Mesendoderm (in vitro differentiated cells): ENCODE data around the gene IFI6.
"Not testable (repeated sequence)": the region's sequence is repeated elsewhere in the genome, so short reads cannot be mapped to it uniquely, and the experiment has no call there.

ENCODE experiments used
- DNase-seq: peaks from one replicate; pipeline ENCODE4 v3.0.0; 2013
- H2AK5ac ChIP-seq: 2 replicates; pipeline ENCODE4 v1.6.1; 2013; ENCODE audit warnings: low read length, inconsistent platforms
- H2BK120ac ChIP-seq: 2 replicates; pipeline ENCODE4 v1.6.1; 2013; ENCODE audit warnings: low read depth, mild to moderate bottlenecking, low read length, moderate library complexity, mixed read lengths
- H2BK15ac ChIP-seq: replicated peaks from 2 replicates; pipeline ENCODE4 v1.6.1; 2013; ENCODE audit warnings: low read depth, mild to moderate bottlenecking, moderate library complexity
- H2BK5ac ChIP-seq: 2 replicates; pipeline ENCODE4 v1.6.1; 2013; ENCODE audit warnings: low read length, inconsistent platforms
- H3K18ac ChIP-seq: 2 replicates; pipeline ENCODE4 v1.6.1; 2013; ENCODE audit warnings: mild to moderate bottlenecking, low read length, mixed read lengths
- H3K23ac ChIP-seq: one replicate; pipeline ENCODE4 v1.6.1; 2013; ENCODE audit warnings: low read length
- H3K27ac ChIP-seq: 2 replicates; pipeline ENCODE4 v1.5.1; 2013; ENCODE audit warnings: low read depth, mild to moderate bottlenecking, inconsistent platforms, low read length, moderate library complexity
- H3K27me3 ChIP-seq: 2 replicates; pipeline ENCODE4 v1.6.1; 2013; ENCODE audit warnings: low read length, control low read depth, mild to moderate bottlenecking, inconsistent platforms; ENCODE audit not compliant: insufficient read depth, poor library complexity
- H3K36me3 ChIP-seq: 2 replicates; pipeline ENCODE4 v1.6.1; 2013; ENCODE audit warnings: low read length, inconsistent platforms; ENCODE audit not compliant: control insufficient read depth, insufficient read depth
- H3K4ac ChIP-seq: one replicate; pipeline ENCODE4 v1.6.1; 2013; ENCODE audit warnings: low read depth, mild to moderate bottlenecking, low read length, moderate library complexity
- H3K4me1 ChIP-seq: 2 replicates; pipeline ENCODE4 v1.6.1; 2013; ENCODE audit warnings: low read depth, low read length, inconsistent platforms; ENCODE audit not compliant: control insufficient read depth
- H3K4me2 ChIP-seq: 2 replicates; pipeline ENCODE4 v1.6.1; 2013; ENCODE audit warnings: low read length
- H3K4me3 ChIP-seq: 2 replicates; pipeline ENCODE4 v1.5.1; 2013; ENCODE audit warnings: mild to moderate bottlenecking, low read length
- H3K56ac ChIP-seq: one replicate; pipeline ENCODE4 v1.6.1; 2013; ENCODE audit warnings: low read length
- H3K79me1 ChIP-seq: 2 replicates; pipeline ENCODE4 v1.6.1; 2013; ENCODE audit warnings: low read length, inconsistent platforms
- H3K79me2 ChIP-seq: 2 replicates; pipeline ENCODE4 v1.6.1; 2013; ENCODE audit warnings: mild to moderate bottlenecking, low read length; ENCODE audit not compliant: control insufficient read depth, insufficient read depth
- H3K9ac ChIP-seq: 2 replicates; pipeline ENCODE4 v1.6.1; 2013; ENCODE audit warnings: low read length, inconsistent platforms
- H4K5ac ChIP-seq: one replicate; pipeline ENCODE4 v1.6.1; 2013; ENCODE audit warnings: low read length
- H4K8ac ChIP-seq: one replicate; pipeline ENCODE4 v1.6.1; 2013; ENCODE audit warnings: low read depth, mild to moderate bottlenecking, control low read depth, low read length, moderate library complexity
- WGBS: extraction: QIAGEN DNeasy Blood & Tissue Kit; methylation state at CpG from one replicate; pipeline ENCODE4 v1.1.7; 2013; ENCODE audit warnings: low lambda C conversion rate, missing lambda C conversion rate; ENCODE audit not compliant: insufficient coverage; ENCODE audit errors: extremely low coverage; 5-methylcytosine and 5-hydroxymethylcytosine counted together

Gene IFI6

DNA sequence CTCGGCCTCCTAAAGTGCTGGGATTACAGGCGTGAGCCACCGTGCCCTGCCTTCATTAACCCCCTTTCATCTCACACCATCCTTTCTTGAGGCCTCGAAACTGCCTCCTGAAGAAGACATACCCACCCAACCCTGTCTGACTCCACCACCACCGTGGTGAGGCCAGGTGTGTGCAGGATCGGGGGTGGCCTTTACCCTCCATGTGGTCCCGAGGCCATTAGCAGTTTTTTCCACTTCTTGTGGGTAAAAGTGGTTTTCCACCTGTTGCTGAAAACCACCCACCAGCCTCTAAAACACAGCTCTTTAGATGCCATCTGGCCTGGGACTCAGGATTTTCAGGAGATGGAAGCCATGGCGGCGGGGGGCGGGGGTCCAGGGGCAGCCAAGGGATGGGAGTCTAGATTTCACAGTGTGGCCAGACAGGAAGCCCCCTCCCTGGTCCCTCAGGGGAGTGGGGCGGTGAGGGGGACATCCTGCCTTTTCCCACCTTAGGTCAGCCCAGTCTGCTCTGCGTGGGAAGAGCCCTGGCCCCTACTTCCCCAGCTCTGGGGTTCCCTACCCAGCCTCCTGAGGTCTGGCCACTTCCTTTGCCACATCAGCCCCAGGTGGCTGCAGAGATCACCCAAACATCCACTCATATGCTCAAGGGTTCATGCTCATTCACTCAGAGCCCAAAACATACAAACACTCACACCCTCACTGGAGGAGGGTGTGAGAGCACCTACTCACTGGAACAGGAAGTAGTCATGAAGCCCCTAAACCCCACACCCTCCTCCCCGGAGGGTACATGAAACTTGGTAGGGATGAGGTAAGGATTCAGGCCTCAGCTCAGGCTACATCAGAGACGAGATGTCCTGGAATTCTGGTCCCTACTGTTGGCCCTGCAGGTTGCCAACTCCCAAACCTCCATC is 39.4 kb downstream of the IFI6 start:
- no CpG with 5 or more reads among the region's 14 CpGs for WGBS
- no peak overlapping the region for H2BK15ac ChIP-seq
- no peaks in the 10 kb centered on the region for H3K79me1 ChIP-seq
- no peak for DNase-seq
- H2BK120ac ChIP-seq: no peak overlapping the region
- no peak overlapping the region for H4K8ac ChIP-seq
- no peak overlapping the region for H3K9ac ChIP-seq
- no peak overlapping the region for H3K23ac ChIP-seq
- no peak overlapping the region for H4K5ac ChIP-seq
- H3K27me3 ChIP-seq: peaks cover 18% of the 10 kb centered on the region
- H3K4ac ChIP-seq: no peak overlapping the region
- H3K79me2 ChIP-seq: no peaks in the 10 kb centered on the region
- H3K4me2 ChIP-seq: no peak overlapping the region
- H3K27ac ChIP-seq: no peak overlapping the region
- H2AK5ac ChIP-seq: no peak overlapping the region
- no peaks in the 10 kb centered on the region for H3K4me1 ChIP-seq
- H3K4me3 ChIP-seq: no peak overlapping the region
- no peak overlapping the region for H2BK5ac ChIP-seq
- no peaks in the 10 kb centered on the region for H3K36me3 ChIP-seq
- H3K56ac ChIP-seq: no peak overlapping the region
- no peak overlapping the region for H3K18ac ChIP-seq

DNA sequence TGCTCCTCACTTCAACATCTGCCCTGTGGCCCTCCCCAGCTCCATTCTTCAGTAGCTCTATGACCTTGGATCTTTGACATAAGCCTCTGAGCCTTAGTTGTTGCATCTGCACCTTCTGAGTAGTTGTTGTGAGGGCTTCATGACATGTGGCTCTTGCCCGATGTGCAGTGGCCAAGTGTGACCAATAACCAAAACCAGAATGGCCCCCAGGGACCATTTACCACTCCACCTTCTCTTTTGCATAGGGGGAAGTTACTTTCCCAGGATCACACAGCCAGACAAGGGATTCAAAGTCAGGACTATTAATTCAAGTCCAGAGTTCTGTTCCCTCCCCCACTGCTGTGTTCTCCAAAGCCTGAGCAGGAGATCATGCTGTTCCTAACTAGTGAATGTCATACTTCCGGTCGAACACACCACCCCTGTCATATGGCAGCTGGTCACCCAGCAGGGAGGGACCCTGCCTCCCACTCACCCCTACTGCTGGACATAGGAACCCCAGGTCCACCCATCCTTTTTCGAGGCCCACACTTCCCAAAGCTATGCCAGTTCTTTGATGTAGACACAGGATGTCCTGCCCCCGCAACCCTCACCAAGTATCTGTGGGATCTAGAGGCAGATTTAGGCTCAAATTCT is 41.0 kb downstream of the IFI6 start:
- no peak for DNase-seq
- no peak overlapping the region for H3K4me2 ChIP-seq
- H3K79me1 ChIP-seq: no peaks in the 10 kb centered on the region
- H3K79me2 ChIP-seq: no peaks in the 10 kb centered on the region
- no peak overlapping the region for H3K9ac ChIP-seq
- H2BK15ac ChIP-seq: no peak overlapping the region
- no peak overlapping the region for H3K27ac ChIP-seq
- H3K36me3 ChIP-seq: no peaks in the 10 kb centered on the region
- H4K8ac ChIP-seq: no peak overlapping the region
- H4K5ac ChIP-seq: no peak overlapping the region
- no peak overlapping the region for H3K56ac ChIP-seq
- peaks cover 18% of the 10 kb centered on the region for H3K27me3 ChIP-seq
- no peak overlapping the region for H2AK5ac ChIP-seq
- no peak overlapping the region for H2BK120ac ChIP-seq
- H2BK5ac ChIP-seq: no peak overlapping the region
- no peak overlapping the region for H3K4me3 ChIP-seq
- H3K23ac ChIP-seq: no peak overlapping the region
- no peak overlapping the region for H3K18ac ChIP-seq
- H3K4me1 ChIP-seq: no peaks in the 10 kb centered on the region
- WGBS: no CpG with 5 or more reads among the region's 5 CpGs
- no peak overlapping the region for H3K4ac ChIP-seq

DNA sequence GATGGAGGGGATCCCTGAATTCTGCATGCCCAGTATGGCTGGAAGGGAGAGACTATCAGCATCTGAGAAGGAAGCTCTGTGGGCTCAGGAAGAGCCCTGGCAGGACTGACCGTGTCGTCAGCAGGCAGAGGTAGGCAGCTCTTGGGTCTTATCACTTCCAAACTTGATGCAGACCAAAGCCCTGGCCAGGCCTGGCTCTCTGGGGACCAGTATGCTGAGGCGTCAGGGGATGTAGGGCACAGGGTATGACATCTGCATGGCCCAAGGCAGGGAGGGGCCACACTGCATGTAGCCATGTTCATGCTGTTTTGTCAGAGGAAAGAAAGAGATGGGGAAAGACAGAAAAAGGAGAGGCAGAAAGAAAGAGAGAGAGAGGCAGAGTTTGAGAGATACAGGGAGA is 43.3 kb downstream of the IFI6 start:
- H4K8ac ChIP-seq: no peak overlapping the region
- no peaks in the 10 kb centered on the region for H3K79me2 ChIP-seq
- no peak overlapping the region for H3K9ac ChIP-seq
- no peak overlapping the region for H3K56ac ChIP-seq
- H2BK15ac ChIP-seq: no peak overlapping the region
- no peak overlapping the region for H2BK5ac ChIP-seq
- no peak overlapping the region for H3K4ac ChIP-seq
- no peak overlapping the region for H3K27ac ChIP-seq
- peaks cover 3% of the 10 kb centered on the region for H3K27me3 ChIP-seq
- H2BK120ac ChIP-seq: no peak overlapping the region
- H3K4me2 ChIP-seq: no peak overlapping the region
- no peak overlapping the region for H4K5ac ChIP-seq
- H2AK5ac ChIP-seq: no peak overlapping the region
- no peak overlapping the region for H3K23ac ChIP-seq
- H3K36me3 ChIP-seq: no peaks in the 10 kb centered on the region
- H3K4me3 ChIP-seq: no peak overlapping the region
- no peak overlapping the region for H3K18ac ChIP-seq
- DNase-seq: no peak
- no peaks in the 10 kb centered on the region for H3K4me1 ChIP-seq
- WGBS: no CpG with 5 or more reads among the region's 3 CpGs
- no peaks in the 10 kb centered on the region for H3K79me1 ChIP-seq

GRCh38 chr1:27627733-27628132 is 44.3 kb downstream of the IFI6 start:
- H2BK15ac ChIP-seq, H3K9ac ChIP-seq, H3K79me1 ChIP-seq, H4K5ac ChIP-seq, H3K27ac ChIP-seq, H3K18ac ChIP-seq, H3K27me3 ChIP-seq, H3K4me1 ChIP-seq, H2BK120ac ChIP-seq, H2BK5ac ChIP-seq, H3K79me2 ChIP-seq, DNase-seq, H3K56ac ChIP-seq, H3K4me3 ChIP-seq, H3K4ac ChIP-seq, H2AK5ac ChIP-seq, H3K36me3 ChIP-seq, H3K4me2 ChIP-seq, H4K8ac ChIP-seq, H3K23ac ChIP-seq: not testable (repeated sequence)
- WGBS: no CpG with 5 or more reads among the region's 4 CpGs

DNA sequence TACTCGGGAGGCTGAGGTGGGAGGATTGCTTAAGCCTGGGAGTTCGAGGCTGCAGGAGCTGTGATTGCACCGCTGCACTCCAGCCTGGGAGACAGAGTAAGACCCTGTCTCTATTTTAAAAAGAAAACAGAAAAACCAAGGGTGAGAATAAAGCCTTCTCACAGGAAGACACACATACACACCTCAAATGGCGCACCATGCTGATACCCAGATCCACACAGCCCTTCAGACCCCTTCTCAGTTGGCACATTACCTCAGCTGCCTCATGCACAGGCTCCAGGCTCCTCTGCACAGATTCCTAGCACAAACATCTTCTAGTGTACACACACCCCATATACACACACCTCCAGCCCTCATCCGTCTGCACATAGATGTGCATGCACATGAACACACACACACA is 44.9 kb downstream of the IFI6 start:
- Histone ChIP-seq H4K5ac (no peak overlapping the region), H3K4ac (no peak overlapping the region)
- WGBS: no CpG with 5 or more reads among the region's 5 CpGs

More for the DNA sequence above, 44.9 kb downstream of the IFI6 start:
- H3K79me2 ChIP-seq: no peaks in the 10 kb centered on the region
- H3K79me1 ChIP-seq: no peaks in the 10 kb centered on the region
- no peak overlapping the region for H3K23ac ChIP-seq
- no peak overlapping the region for H2BK15ac ChIP-seq
- no peak overlapping the region for H3K4me2 ChIP-seq
- no peak overlapping the region for H4K8ac ChIP-seq
- no peak overlapping the region for H3K4me3 ChIP-seq
- H3K4me1 ChIP-seq: peaks cover 2% of the 10 kb centered on the region
- H2BK120ac ChIP-seq: no peak overlapping the region
- H3K56ac ChIP-seq: no peak overlapping the region
- no peak for DNase-seq
- no peak overlapping the region for H3K9ac ChIP-seq
- H3K18ac ChIP-seq: no peak overlapping the region
- no peak overlapping the region for H3K27ac ChIP-seq
- no peak overlapping the region for H2AK5ac ChIP-seq
- H2BK5ac ChIP-seq: no peak overlapping the region
- no peaks in the 10 kb centered on the region for H3K36me3 ChIP-seq
- H3K27me3 ChIP-seq: no peaks in the 10 kb centered on the region
